ENCODE measurements around the gene PARD3B.

GRCh38 chr2:205628422-205628821 lies 1083.1 kb downstream of the PARD3B start:
- TF ChIP-seq REST (IDR thresholded peaks at IDR 0.05; ENCODE audit: low read depth) (no peak), SIN3A (IDR thresholded peaks at IDR 0.05; ENCODE audit: low read depth) (no peak), CTCF (IDR thresholded peaks at IDR 0.05 in 2 of 3, conservative IDR thresholded peaks at IDR 0.05 in 1 of 3; ENCODE audit: borderline replicate concordance in 1 of 3, insufficient read depth in 1 of 3, low read depth in 2 of 3, low read length in 2 of 3) (no peak), POLR2A (IDR thresholded peaks at IDR 0.05; ENCODE audit: borderline replicate concordance, extremely low read depth, insufficient read depth, insufficient read length) (no peak), EZH2phosphoT487 (IDR thresholded peaks at IDR 0.05; ENCODE audit: borderline replicate concordance) (no peak)
